ENCODE results near the gene SLC46A2.

Gene SLC46A2

GRCh38 chr9:112890106-112891081 lies at the start of gene SLC46A2:
Gene SLC46A2, minus strand, starts transcription at chr9:112890876. Its CDS starts 195 bp downstream, at chr9:112890681.
- no peak for DNase-seq

DNA sequence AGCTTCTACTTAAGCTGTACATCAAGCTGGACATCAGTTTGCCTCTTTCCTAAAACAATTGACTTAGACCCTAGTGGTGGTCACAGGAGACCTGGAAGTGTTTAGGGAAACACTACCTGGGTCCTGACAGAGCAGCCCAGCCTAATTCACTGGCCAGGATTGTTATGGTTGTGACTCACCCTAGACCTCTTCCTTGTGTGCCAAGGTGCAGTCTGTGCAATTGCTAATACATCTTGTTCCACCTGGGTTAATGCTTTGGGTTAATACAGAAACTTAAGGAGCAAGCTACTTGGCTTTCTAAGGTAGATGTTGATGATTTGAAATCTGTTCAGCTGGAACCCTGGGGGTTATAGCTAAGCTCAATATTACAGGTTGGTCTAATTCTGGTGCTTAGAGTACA lies 48.7 kb upstream of the SLC46A2 start:
- DNase-seq, result no peak

DNA sequence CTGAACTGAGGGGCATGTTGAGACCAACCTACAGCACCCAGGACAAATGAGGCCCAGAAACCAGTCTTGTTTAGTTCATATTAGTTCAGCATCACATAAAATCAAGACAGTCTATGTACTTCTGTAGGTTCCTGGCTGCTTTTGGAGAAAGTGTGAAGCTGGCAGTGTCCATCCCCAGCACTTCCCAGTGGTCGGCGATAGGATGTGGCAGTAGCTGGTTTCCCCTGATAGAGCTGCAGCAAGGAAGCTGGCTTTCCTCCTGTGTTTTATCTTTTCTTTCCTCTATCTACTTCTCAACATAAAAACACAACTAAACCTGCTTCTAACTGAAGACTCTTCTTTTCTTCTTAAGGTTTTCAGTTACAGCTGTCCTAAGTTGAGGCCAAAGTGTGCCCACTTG lies 43.0 kb upstream of the SLC46A2 start:
- no peak for DNase-seq

DNA sequence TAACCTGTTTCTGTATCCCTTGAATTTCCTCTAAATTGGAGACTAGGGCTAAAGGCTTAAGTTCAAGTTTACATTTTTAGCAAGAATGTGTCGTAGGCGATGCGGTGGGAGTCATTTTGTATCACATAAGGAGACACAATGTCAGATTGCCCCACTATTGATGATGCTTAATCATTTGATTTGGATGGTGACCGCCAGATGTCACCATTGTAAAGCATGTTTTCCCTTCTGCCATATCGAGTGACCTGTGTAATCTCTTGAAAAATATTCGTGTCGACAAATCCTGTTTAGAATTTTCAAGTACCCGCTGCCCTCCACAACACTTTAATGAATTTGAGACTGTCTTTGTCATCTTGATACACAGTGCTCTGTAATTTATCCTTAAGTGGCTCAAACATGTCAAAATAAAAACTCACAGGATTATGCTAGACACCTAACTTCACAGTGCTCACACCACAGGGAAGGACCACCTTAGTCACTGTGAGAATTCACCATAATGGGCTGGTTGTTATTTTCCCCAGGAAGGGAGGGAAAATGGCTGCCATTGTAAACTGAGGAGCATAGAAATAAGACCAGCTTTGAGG lies 34.5 kb upstream of the SLC46A2 start:
- DNase-seq, result peak; percentile 56

GRCh38 chr9:112921549-112921948 lies 30.9 kb upstream of the SLC46A2 start:
- DNase-seq, result peak; percentile 11

DNA sequence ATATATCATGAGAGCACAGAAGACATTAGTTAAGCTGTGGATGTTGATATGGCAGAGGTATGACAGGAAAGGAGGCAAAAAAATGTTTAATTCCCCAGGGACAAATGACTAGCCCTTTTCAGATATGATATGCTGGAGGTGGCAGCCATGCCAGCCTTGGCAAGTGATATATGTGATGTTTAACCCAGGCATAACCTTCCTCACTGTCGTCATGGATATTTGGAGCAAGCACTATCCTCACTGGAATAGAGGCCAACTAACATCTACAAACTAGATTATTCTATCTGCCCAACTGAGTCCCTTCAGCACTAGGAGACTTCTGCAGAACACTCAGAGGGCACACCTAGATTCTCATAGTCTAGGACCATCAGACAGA lies 27.3 kb upstream of the SLC46A2 start:
- DNase-seq, result no peak

GRCh38 chr9:112917047-112917986 lies 26.6 kb upstream of the SLC46A2 start:
- no peak for DNase-seq

- DNase-seq, result no peak
Measured at GRCh38 chr9:112914524-112914923, 23.8 kb upstream of the SLC46A2 start.

DNA sequence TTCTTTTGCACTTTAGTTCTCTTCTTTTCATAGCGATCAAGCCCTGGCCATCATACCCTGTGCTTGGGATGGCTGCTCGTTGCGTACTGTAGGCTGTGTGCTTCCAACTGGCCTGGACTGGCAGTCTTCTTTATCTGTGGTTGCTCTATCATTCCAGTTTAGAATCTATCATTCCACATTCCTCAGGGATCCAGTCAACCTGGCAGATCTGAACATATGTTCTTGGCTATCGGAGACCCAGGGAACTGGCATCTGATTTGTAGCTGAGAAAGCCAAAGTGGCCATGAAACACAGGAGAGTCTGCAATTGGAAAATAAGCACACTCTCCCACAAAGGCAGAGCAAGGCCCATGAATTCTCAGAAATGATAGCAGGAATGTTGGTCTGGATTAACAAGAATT lies 22.6 kb upstream of the SLC46A2 start:
- no peak for DNase-seq

- no peak for DNase-seq
Measured at GRCh38 chr9:112912636-112913035, 22.0 kb upstream of the SLC46A2 start.

- no peak for DNase-seq
Measured at GRCh38 chr9:112911736-112912135, 21.1 kb upstream of the SLC46A2 start.

DNA sequence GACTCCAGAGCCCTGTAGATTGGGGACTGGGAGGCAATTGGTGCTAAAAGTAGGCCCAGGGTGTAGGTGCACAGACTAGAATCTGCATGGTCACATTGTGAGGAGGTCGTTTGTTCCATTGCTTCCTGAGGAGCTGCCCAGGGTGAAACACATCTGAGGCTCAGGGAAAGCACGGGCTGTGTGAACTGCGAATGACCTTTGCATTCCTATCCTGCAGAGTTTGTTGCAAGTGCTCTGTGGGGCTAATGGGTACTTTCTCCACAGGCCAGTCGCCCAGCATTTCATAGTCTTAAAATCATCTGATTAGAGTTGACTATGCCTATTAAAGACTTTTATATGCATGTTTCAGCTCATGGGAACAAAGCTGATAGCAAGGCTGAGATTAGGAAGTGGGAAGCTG lies 14.4 kb upstream of the SLC46A2 start:
- DNase-seq, result no peak

DNA sequence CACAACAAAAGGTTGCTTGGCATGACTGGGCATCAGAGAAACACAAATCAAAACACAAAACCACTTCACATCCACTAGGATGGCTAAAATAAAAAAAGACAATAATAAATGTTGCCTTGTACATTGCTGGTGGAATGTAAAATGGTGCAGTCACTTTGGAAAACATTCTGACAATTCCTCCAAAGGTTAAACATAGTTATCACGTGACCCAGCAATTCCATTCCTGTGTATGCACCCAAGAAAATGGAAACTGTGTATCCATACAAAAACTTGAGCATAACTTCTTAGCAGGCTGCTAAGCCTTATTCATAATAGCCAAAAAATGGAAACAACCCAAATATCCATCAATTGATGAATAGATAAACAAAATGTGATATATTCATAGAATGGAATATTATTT lies 10.2 kb upstream of the SLC46A2 start:
- DNase-seq, result no peak

DNA sequence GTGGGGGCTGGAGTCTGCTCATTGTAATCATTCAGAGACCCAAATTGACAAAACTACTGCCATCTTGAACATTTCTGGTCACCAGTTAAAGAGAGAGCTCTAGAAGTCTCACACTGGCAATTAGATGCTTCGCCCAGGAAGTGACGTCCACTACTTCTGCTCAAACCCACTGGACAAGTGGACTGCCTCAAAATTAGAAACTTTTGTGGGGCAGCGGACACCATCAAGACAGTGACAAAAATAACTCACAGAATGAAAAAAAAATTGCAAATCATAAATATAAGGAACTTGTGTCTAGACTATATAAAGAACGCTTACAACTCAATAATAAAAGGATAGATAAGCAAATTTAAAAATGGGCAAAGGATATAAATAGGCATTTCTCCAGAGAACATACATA lies 9.8 kb upstream of the SLC46A2 start:
- DNase-seq, result no peak

DNA sequence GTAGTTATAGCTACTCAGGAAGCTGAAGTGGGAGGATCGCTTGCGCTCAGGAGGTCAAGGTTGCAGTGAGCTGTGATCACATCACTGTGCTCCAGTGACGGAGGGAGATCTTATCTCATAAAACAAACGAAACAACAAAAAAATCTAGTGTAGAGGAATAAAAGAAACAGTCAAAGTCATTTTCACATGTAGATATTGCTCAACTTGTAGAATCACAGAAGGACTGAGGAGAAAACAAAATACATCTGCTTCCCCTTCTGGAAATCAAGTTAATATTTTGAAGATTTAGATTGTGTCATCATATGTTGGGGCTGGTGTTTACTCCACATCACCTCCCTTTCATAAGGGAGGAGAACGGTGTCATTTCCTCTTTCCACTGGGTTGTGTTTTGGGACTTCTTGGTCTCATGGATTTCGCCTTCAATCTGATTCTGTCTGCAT lies 8.2 kb upstream of the SLC46A2 start:
- DNase-seq, result no peak

DNA sequence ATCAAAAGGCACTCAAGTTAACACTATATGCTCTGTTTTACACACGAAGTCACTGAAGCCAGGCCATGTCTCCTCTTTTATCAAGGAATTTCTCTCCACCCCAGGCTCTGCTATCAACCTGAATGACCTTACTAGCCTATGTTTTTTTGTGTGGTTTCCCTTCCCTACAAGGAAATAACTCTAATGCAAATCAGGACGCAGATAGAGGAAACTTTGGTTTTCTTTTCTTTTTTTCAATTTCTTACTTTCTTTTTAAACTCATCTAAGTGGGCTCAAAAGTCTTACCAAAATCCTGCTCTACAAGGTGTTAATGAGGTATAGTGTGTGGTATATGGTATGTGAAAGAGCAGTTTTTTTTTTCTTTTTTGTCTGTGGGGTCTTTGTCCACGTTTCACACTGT lies 5.5 kb upstream of the SLC46A2 start:
- DNase-seq, result no peak

DNA sequence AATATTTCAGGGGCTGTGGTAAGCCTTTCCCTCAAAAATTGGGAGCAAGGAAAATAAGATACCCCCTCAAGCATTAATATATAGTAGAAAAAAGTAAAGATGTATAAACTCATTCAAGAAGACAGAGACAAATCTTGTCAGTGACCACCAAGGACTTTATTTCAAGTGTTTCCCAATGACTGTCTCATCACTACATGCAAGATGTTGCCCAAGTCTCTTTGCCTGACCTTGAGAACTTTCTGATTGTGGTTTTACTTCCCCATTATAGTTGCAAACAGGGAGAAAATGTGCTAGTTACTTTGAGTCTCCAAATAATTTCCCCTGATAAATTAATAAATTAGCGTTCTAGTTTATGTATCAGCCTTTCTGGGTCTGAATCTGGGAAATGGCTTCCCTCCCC lies 4.0 kb upstream of the SLC46A2 start:
- no peak for DNase-seq

GRCh38 chr9:112894041-112894440 lies 3.4 kb upstream of the SLC46A2 start:
- no peak for DNase-seq

DNA sequence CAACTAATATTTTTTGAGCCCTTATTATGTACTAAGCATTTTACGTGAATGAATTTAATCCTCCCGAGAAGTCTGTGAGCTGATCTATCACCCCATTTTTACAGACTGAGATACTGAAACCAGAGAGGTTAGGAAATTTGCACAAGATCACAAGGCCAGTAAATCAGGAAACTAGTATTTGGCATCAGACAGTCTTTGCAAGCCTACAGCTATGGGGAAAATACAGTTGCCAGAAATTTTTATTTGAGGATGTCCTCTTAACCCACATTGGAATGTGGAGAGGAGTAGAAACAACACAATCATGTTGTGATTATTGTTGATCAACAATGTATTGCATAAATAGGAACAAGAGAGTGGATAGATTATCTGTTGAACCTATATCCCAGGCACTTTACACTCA lies 2.3 kb upstream of the SLC46A2 start:
- DNase-seq, result no peak

- DNase-seq, result no peak
Measured at GRCh38 chr9:112891521-112891920, 845 bp upstream of the SLC46A2 start.

DNA sequence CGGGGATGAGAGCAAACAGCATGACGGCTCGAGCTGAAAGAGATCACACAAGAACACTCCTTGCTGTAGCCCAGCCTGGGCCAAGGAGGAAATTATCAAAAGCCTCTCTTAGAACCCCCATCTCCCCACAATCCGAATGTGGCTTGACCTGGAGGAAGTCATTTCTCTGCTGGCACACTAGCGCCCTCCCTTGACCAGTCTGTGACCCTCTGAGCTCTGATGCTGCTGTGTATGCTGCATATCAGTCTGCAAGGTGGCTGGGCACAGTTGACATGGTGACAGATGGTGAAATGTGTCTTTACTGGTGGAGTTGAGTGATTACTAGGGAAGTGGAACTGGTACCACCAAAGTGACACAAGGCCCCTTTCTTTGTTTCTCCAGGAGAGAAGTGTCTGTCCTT lies 3.3 kb downstream of the SLC46A2 start:
- no peak for DNase-seq

DNA sequence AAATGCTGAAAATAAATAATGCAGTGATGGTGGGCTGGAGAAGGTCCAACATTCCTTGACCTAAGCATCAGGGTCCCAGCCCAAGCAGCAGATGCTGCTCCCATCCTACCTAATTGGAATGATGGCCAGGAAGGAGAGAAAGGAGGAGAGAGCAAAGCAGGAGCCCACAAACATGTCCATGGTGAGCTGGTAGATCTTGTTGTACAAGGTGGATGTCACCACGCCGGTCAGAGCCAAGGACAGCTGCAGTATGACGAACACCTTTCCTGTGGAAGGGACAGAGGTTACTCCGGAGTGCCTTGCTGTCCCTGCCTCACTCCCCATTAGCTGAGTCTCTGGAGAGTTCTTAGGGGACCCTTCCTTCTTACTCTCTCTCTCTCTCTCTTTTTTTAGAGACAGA lies 4.3 kb downstream of the SLC46A2 start:
- no peak for DNase-seq

DNA sequence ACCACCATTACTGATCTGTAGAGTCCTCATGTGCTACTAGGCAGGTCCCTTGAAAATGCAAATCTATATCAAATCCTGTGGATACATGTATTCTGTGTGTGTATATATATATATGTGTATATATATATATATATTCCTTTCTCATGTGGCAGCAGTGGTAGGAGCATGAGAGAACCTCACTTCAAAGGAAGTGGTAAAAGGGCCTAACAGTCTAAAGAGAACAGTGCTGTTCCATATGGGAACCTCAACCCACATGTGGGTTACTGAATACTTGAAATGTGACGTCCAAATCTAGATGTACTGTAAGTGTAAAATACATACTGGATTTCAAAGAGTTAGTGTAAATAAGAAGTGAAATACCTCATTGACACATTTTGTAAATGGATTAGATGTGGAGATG lies 5.4 kb downstream of the SLC46A2 start:
- no peak for DNase-seq
